Right ventricle myocardium inferior (tissue), 1 donor: ENCODE measurements around the gene COL23A1. TPM values are rescaled to one million over a fixed set of nuclear protein-coding genes. Genes with fewer than 3 reads are reported as not detected.
A peak's percentile ranks its signal among the peaks of the same experiment; 100 is the strongest.
"Not testable (repeated sequence)": the region's sequence is repeated elsewhere in the genome, so short reads cannot be mapped to it uniquely, and the experiment has no call there.

Experiments used
- ATAC-seq: fragments of 200-7000 bp; cut with Tn5 transposase; one replicate; pipeline ENCODE4 v1.9.1; 2020; ENCODE audit warnings: mild to moderate bottlenecking, moderate library complexity
- DNase-seq: peaks from one replicate; pipeline ENCODE4 v3.0.0; 2021; ENCODE audit errors: missing footprints
- intact Hi-C: fragments of 100-400 bp; cut with DNase I; formaldehyde crosslinking; loops from one replicate; pipeline ENCODE4 v1.11.0; 2022
- total RNA-seq: library from RNA; stranded (reverse); fragmentation: NEBNext Ultra II Directional; extraction: Animal tissue kit (Norgen Biotek cat#: 25700); gene quantifications from one replicate; pipeline ENCODE4 v1.2.1, GENCODE V29; 2021
- donor health status: DM: no; HTN: yes; CAD: no; lungs with severe emphysema.

The COL23A1 gene
- total RNA-seq, 1 donor from 2014 or later, result 22.5 TPM

GRCh38 chr5:178207183-178207916 is 382.8 kb downstream of the COL23A1 start:
- ATAC-seq (no peak), DNase-seq (no peak)
- intact Hi-C loops, result loop anchor here (2.0 kb wide), 1 partner anchor 17 kb away; no protein-coding TSS in a partner anchor

- intact Hi-C loops, result loop anchor here (2.0 kb wide), 1 partner anchor 18 kb away; no protein-coding TSS in a partner anchor
- no peak for DNase-seq
- no peak for ATAC-seq
Observed at GRCh38 chr5:178206166-178207101, 383.8 kb downstream of the COL23A1 start.

DNA sequence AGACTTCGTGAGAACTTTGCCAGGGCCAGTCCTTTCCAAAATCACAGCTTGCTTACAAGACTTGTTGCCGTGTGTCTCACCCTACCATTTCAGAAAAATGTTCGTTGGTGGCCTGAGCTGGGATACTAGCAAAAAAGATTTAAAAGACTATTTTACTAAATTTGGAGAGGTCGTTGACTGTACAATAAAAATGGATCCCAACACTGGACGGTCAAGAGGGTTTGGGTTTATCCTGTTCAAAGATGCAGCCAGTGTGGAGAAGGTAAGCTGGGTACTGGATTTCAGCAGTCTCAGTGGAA is 384.5 kb downstream of the COL23A1 start:
- DNase-seq (no peak), ATAC-seq (no peak)
- intact Hi-C loops, result loop anchor here (2.0 kb wide), 1 partner anchor 19 kb away; no protein-coding TSS in a partner anchor

DNA sequence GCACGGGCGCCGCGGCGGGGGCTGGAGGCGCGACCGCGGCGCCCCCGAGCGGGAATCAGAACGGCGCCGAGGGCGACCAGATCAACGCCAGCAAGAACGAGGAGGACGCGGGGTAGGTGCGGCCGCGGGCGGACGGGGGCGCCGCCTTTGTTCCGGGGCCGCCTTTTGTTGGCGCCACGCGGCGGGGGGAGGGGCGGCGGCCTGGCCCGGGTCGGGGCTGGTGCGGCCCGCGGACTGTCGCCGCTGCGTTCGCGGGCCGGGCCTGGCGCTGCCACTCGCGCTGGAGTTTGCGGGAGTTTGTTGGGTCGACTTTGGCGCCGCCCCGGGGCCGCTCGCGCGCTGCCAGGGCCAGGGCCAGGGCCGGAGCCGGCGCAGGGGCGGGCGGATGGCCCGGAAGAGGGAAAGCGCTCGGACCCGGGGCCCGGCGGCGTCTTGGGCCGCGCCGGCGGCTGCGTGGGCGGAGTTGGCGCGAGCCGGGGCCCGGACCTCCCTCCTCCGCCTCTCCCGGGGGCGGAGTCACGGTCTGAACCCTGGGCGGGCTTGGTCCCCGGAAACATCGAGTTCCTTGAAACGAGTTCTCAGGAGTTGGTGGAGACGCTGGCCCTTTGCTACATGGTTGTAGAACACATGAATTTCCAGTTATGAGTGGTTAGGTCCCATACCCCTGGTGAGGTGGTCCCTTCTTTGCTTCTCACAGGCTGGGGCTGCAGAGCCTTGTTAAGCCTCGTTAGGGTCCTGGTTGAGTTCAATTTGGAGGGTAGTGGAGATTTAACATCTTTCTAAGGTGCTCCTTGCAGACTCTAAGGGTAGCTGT is 385.1 kb downstream of the COL23A1 start:
- ATAC-seq, result peak; percentile 68
- peak; percentile 92 for DNase-seq
- intact Hi-C loops, result no loop called here

- intact Hi-C loops, result no loop called here
- DNase-seq (peak; percentile 96), ATAC-seq (peak; percentile 95)
Observed at GRCh38 chr5:178204182-178204934, 385.8 kb downstream of the COL23A1 start, which contains the start of gene HNRNPAB. Gene HNRNPAB, plus strand, starts transcription at chr5:178204533. Its CDS starts 305 bp downstream, at chr5:178204838.

DNA sequence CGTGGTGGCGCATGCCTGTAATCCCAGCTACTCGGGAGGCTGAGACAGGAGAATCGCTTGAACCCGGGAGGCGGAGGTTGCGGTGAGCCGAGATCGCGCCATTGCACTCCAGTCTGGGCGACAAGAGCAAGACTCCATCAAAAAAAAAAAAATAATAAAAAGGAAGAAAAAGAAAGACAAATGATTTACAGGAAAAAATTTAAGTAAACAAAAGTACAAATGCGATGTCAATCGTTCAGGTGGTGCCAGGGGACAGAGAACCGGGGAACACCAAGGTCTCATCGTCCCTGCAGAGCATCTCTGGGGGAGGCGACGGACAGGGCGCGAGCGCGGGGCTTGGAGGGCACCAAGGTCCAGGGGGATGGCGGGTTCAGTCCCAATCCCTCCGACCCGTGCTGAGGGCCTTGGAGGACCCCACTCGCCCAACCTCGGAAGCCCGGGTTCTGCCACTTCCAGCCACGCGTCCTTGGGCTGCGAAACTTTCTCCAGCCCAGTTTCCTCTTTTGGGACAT is 386.5 kb downstream of the COL23A1 start:
- DNase-seq (no peak), ATAC-seq (peak; percentile 0)
- intact Hi-C loops, result no loop called here

GRCh38 chr5:178202541-178202940 is 387.7 kb downstream of the COL23A1 start:
- DNase-seq, result no peak

DNA sequence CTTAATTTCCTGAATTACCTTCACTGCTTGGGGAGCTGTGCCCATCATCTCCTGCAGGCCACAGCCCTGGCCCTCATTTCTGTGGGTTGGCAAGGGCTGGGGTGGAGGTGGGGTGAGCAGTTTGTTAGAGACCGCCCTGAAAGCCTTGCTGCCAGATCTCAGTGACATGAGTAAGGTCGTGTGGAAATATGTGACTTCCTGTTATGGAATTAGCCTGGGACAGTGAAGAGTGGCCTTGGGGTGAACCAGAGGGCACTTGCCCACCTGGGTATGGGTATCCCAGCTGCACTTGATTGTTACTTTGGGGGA is 388.3 kb downstream of the COL23A1 start:
- DNase-seq, result no peak
- intact Hi-C loops, result no loop called here
- ATAC-seq, result no peak

More at GRCh38 chr5:178202541-178202940, 387.7 kb downstream of the COL23A1 start:
- intact Hi-C loops, result no loop called here
- ATAC-seq, result no peak

GRCh38 chr5:178201221-178201926 is 388.8 kb downstream of the COL23A1 start:
- no peak for DNase-seq
- intact Hi-C loops, result no loop called here

GRCh38 chr5:178199581-178200434 is 390.4 kb downstream of the COL23A1 start:
- intact Hi-C loops, result no loop called here
- ATAC-seq (no peak), DNase-seq (no peak)

More at GRCh38 chr5:178201221-178201926, 388.8 kb downstream of the COL23A1 start:
- ATAC-seq, result no peak

DNA sequence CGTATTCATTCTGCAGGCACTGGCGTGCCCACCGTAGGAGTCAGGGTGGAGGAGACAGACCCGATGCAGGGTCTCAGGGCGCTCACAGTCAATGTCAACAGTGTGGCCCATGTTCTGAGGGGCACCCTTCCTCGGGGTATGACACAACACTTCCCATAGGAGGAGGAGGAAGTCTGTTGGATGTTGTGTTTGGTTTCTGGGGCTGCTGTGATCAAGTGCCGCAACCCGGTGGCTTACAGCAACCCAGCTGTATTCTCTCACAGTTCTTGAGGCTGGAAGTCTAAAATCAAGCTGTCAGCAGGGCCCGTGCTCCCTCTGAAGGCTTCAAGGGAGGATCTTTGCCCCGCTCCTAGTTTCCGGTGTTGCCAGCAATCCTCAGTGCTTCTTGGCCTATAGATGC is 391.5 kb downstream of the COL23A1 start:
- DNase-seq (no peak), ATAC-seq (no peak)
- intact Hi-C loops, result no loop called here

GRCh38 chr5:178198151-178198550 is 392.0 kb downstream of the COL23A1 start:
- intact Hi-C loops, DNase-seq, ATAC-seq: not testable (repeated sequence)

DNA sequence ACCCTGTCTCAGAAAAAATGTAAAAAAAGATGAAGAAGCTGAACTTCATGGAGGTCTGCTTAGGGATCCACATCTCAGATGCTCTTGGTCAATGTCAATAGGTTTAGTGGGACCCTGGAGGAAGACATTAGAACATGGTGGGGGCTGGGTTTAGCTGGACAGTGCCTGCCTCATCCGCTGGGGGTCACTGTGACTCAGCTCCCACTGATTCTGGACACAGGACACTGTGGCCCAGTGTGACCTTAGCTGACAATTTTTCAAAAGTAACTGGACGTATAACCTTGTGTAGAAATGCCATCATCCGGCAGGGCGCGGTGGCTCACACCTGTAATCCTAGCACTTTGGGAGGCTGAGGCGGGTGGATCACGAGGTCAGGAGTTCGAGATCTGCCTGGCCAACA is 393.2 kb downstream of the COL23A1 start:
- peak; percentile 36 for ATAC-seq
- no peak for DNase-seq

DNA sequence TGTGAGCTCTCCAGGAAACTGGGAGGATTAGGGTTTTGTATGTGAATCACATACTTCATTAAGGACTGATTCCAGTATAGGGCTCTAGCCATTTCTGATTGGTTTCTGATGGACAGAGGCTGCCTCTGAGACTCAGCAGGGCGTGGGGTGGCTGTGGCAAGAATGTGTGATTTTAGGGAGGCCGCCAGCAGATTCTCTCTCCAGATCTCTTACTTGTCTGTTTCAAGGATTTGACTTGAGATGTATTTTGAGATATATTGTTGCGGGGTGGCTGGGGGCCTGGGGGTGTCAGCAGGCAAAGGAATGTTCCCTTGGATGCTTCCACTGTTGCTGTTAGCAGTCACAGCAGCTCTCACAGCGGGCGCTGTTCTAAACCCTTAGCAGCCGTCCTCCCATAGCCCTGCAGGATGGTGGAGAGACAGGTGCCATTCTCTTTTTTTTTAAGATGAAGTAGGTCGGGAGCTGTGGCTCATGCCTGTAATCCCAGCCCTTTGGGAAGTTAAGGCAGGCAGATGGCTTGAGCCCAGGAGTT is 393.8 kb downstream of the COL23A1 start:
- DNase-seq, result no peak

More for the DNA sequence above, 393.2 kb downstream of the COL23A1 start:
- intact Hi-C loops, result no loop called here

DNA sequence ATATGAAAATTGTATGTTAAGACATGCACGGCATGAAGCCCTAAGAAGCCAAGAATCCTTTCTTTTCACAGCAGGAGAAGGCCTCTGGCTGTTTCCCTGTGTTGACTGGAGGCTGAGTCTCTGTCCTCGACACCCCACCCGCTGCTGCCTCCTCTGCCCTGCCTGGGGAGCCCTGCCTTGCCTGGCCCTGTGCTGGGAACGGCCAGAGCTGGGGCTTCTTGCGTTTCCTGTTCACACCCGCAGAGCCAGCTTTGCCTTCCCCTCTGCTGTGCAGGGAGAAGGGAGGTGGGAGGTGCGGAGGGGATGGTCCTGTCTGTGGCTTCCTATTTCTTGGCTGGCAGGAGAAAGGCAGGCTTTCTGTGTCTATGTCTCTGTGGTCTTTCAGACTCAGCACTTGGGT is 396.2 kb downstream of the COL23A1 start:
- ATAC-seq (peak; percentile 20), DNase-seq (no peak)
- intact Hi-C loops, result no loop called here

More for the DNA sequence above, 393.8 kb downstream of the COL23A1 start:
- ATAC-seq, result no peak
- intact Hi-C loops, result no loop called here

DNA sequence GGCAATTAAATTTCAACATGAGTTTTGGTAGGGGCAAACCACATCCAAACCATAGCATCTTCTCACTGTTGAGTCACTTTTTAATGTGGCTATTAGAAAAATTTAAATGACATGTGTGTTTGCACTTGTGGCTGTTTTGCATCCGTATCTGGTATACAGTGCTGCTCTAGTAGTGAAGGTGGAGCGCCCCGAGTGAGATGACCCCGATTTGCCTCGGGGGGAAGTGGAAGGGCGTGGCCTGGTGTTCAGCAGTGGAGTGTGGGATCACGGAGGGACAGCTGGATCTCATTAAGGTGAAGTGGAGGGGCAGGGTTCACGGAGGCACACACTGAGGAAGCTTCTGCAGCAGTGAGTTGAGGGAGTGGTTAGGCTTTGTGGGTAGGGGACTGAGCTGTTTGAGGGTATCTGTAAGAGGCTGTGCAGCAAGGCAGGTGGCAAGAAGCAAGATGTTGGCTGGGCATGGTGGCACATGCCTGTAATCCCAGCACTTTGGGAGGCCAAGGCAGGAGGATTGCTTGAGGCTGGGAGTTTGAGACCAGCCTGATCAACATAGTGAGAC is 396.9 kb downstream of the COL23A1 start:
- intact Hi-C loops, result no loop called here
- ATAC-seq, result no peak
- no peak for DNase-seq
